T-helper 1 cell treated with Interleukin-12 subunit alpha and Interleukin-12 subunit beta and Interleukin-4 antibody, amounts not matched to agents 30 μg/mL and 1 μg/mL, for 36 hours (primary cell): ENCODE measurements around the gene ARID1B.

Experiments used
- H3K27ac Mint-ChIP-seq: one replicate; pipeline ENCODE4 v1.8.0; 2021; ENCODE audit warnings: mild to moderate bottlenecking, mixed read lengths
- H3K27me3 Mint-ChIP-seq: one replicate; pipeline ENCODE4 v1.8.0; 2021; ENCODE audit warnings: low read depth, mixed read lengths
- H3K36me3 Mint-ChIP-seq: one replicate; pipeline ENCODE4 v1.8.0; 2021; ENCODE audit warnings: low read depth, mixed read lengths
- H3K4me1 Mint-ChIP-seq: one replicate; pipeline ENCODE4 v1.8.0; 2021; ENCODE audit warnings: low read depth, mixed read lengths
- H3K4me3 Mint-ChIP-seq: one replicate; pipeline ENCODE4 v1.8.0; 2021; ENCODE audit warnings: mild to moderate bottlenecking, moderate library complexity, mixed read lengths
- H3K9me3 Mint-ChIP-seq: one replicate; pipeline ENCODE4 v1.8.0; 2021; ENCODE audit warnings: mixed read lengths

The ARID1B gene

GRCh38 chr6:156794546-156795354, 17.6 kb downstream of the ARID1B start:
- H3K9me3 Mint-ChIP-seq: no peaks in the 10 kb centered on the region
- H3K4me1 Mint-ChIP-seq: peaks cover 10% of the 10 kb centered on the region
- peak overlapping the region; percentile 49 for H3K27ac Mint-ChIP-seq
- H3K27me3 Mint-ChIP-seq: no peaks in the 10 kb centered on the region
- H3K36me3 Mint-ChIP-seq: no peaks in the 10 kb centered on the region
- no peak overlapping the region for H3K4me3 Mint-ChIP-seq

- Mint-ChIP-seq H3K27me3 (no peaks in the 10 kb centered on the region), H3K36me3 (no peaks in the 10 kb centered on the region), H3K9me3 (no peaks in the 10 kb centered on the region), H3K4me1 (peaks cover 7% of the 10 kb centered on the region), H3K27ac (no peak overlapping the region), H3K4me3 (no peak overlapping the region)
These were observed 18.6 kb downstream of the ARID1B start for GRCh38 chr6:156795825-156796224.

GRCh38 chr6:156796627-156797026, 19.4 kb downstream of the ARID1B start:
- no peak overlapping the region for H3K4me3 Mint-ChIP-seq
- peaks cover 1% of the 10 kb centered on the region for H3K36me3 Mint-ChIP-seq
- no peaks in the 10 kb centered on the region for H3K27me3 Mint-ChIP-seq
- H3K27ac Mint-ChIP-seq: no peak overlapping the region
- peaks cover 3% of the 10 kb centered on the region for H3K4me1 Mint-ChIP-seq
- no peaks in the 10 kb centered on the region for H3K9me3 Mint-ChIP-seq

GRCh38 chr6:156797901-156798735, 20.9 kb downstream of the ARID1B start:
- H3K4me1 Mint-ChIP-seq: peaks cover 12% of the 10 kb centered on the region
- H3K4me3 Mint-ChIP-seq: no peak overlapping the region
- H3K27me3 Mint-ChIP-seq: no peaks in the 10 kb centered on the region
- H3K27ac Mint-ChIP-seq: no peak overlapping the region
- H3K36me3 Mint-ChIP-seq: peaks cover 1% of the 10 kb centered on the region
- no peaks in the 10 kb centered on the region for H3K9me3 Mint-ChIP-seq

GRCh38 chr6:156801712-156802111, 24.5 kb downstream of the ARID1B start:
- Mint-ChIP-seq H3K9me3 (no peaks in the 10 kb centered on the region), H3K36me3 (peaks cover 1% of the 10 kb centered on the region), H3K27ac (no peak overlapping the region), H3K4me1 (peaks cover 21% of the 10 kb centered on the region), H3K27me3 (no peaks in the 10 kb centered on the region), H3K4me3 (no peak overlapping the region)

- Mint-ChIP-seq H3K4me1 (peaks cover 27% of the 10 kb centered on the region), H3K27ac (no peak overlapping the region), H3K9me3 (no peaks in the 10 kb centered on the region), H3K4me3 (no peak overlapping the region), H3K36me3 (peaks cover 1% of the 10 kb centered on the region), H3K27me3 (no peaks in the 10 kb centered on the region)
These were observed 26.2 kb downstream of the ARID1B start for GRCh38 chr6:156803353-156803752.

- peaks cover 1% of the 10 kb centered on the region for H3K36me3 Mint-ChIP-seq
- H3K4me3 Mint-ChIP-seq: no peak overlapping the region
- H3K27me3 Mint-ChIP-seq: no peaks in the 10 kb centered on the region
- no peak overlapping the region for H3K27ac Mint-ChIP-seq
- no peaks in the 10 kb centered on the region for H3K9me3 Mint-ChIP-seq
- peaks cover 30% of the 10 kb centered on the region for H3K4me1 Mint-ChIP-seq
These were observed 27.2 kb downstream of the ARID1B start for GRCh38 chr6:156804402-156804801.

- H3K36me3 Mint-ChIP-seq: peaks cover 4% of the 10 kb centered on the region
- no peak overlapping the region for H3K4me3 Mint-ChIP-seq
- H3K9me3 Mint-ChIP-seq: no peaks in the 10 kb centered on the region
- no peak overlapping the region for H3K27ac Mint-ChIP-seq
- peaks cover 37% of the 10 kb centered on the region for H3K4me1 Mint-ChIP-seq
- H3K27me3 Mint-ChIP-seq: no peaks in the 10 kb centered on the region
These were observed 29.0 kb downstream of the ARID1B start for GRCh38 chr6:156806155-156806554.

GRCh38 chr6:156807028-156807427, 29.9 kb downstream of the ARID1B start:
- Mint-ChIP-seq H3K27ac (no peak overlapping the region), H3K4me1 (peaks cover 36% of the 10 kb centered on the region), H3K36me3 (peaks cover 3% of the 10 kb centered on the region), H3K27me3 (no peaks in the 10 kb centered on the region), H3K4me3 (no peak overlapping the region), H3K9me3 (no peaks in the 10 kb centered on the region)

- Mint-ChIP-seq H3K4me1 (peaks cover 32% of the 10 kb centered on the region), H3K27me3 (no peaks in the 10 kb centered on the region), H3K27ac (no peak overlapping the region), H3K4me3 (no peak overlapping the region), H3K9me3 (no peaks in the 10 kb centered on the region), H3K36me3 (peaks cover 3% of the 10 kb centered on the region)
These were observed 30.6 kb downstream of the ARID1B start for GRCh38 chr6:156807795-156808194.

- H3K36me3 Mint-ChIP-seq: peaks cover 3% of the 10 kb centered on the region
- no peak overlapping the region for H3K27ac Mint-ChIP-seq
- peaks cover 29% of the 10 kb centered on the region for H3K4me1 Mint-ChIP-seq
- no peaks in the 10 kb centered on the region for H3K27me3 Mint-ChIP-seq
- H3K9me3 Mint-ChIP-seq: no peaks in the 10 kb centered on the region
- no peak overlapping the region for H3K4me3 Mint-ChIP-seq
These were observed 31.1 kb downstream of the ARID1B start for GRCh38 chr6:156808287-156808686.

- H3K36me3 Mint-ChIP-seq: peaks cover 3% of the 10 kb centered on the region
- no peak overlapping the region for H3K27ac Mint-ChIP-seq
- H3K4me3 Mint-ChIP-seq: no peak overlapping the region
- no peaks in the 10 kb centered on the region for H3K9me3 Mint-ChIP-seq
- no peaks in the 10 kb centered on the region for H3K27me3 Mint-ChIP-seq
- peaks cover 25% of the 10 kb centered on the region for H3K4me1 Mint-ChIP-seq
These were observed 31.9 kb downstream of the ARID1B start for GRCh38 chr6:156809034-156809433.

- Mint-ChIP-seq H3K9me3 (no peaks in the 10 kb centered on the region), H3K4me3 (no peak overlapping the region), H3K4me1 (peaks cover 22% of the 10 kb centered on the region), H3K27ac (no peak overlapping the region), H3K36me3 (peaks cover 3% of the 10 kb centered on the region), H3K27me3 (no peaks in the 10 kb centered on the region)
These were observed 32.4 kb downstream of the ARID1B start for GRCh38 chr6:156809446-156810178.

GRCh38 chr6:156814036-156814581, 36.9 kb downstream of the ARID1B start:
- Mint-ChIP-seq H3K27ac (peak overlapping the region; percentile 9), H3K27me3 (no peaks in the 10 kb centered on the region), H3K4me3 (no peak overlapping the region), H3K36me3 (peaks cover 3% of the 10 kb centered on the region), H3K4me1 (peaks cover 19% of the 10 kb centered on the region), H3K9me3 (no peaks in the 10 kb centered on the region)
